Adrenal gland (tissue), 5 donors: ENCODE data around the gene ANKRD33B.

Experiments
- POLR2A ChIP-seq, 2 donors: fragments of 450-650 bp; IDR thresholded peaks; one replicate each; pipeline ENCODE4 v1.6.1; 2017; ENCODE audit warnings: antibody characterized with exemption in 2 of 2, mild to moderate bottlenecking in 2 of 2, moderate library complexity in 1 of 2
- TF ChIP-seq, protein P1 (sequence below), 6 experiments: fragments of 450-650 bp in 4 of 6; fragments of 200-600 bp in 2 of 6; sonication (generic) in 1 of 6; IDR thresholded peaks; 1 replicate in 5 of 6; 2 replicates in 1 of 6; pipeline versions ENCODE4 v1.5.1 to v1.8.0; 2016 to 2021; ENCODE audit warnings: antibody characterized with exemption in 6 of 6, mild to moderate bottlenecking in 2 of 6, moderate library complexity in 1 of 6
- donor health status: DM: no; HTN: no; CAD: no.

DNA sequence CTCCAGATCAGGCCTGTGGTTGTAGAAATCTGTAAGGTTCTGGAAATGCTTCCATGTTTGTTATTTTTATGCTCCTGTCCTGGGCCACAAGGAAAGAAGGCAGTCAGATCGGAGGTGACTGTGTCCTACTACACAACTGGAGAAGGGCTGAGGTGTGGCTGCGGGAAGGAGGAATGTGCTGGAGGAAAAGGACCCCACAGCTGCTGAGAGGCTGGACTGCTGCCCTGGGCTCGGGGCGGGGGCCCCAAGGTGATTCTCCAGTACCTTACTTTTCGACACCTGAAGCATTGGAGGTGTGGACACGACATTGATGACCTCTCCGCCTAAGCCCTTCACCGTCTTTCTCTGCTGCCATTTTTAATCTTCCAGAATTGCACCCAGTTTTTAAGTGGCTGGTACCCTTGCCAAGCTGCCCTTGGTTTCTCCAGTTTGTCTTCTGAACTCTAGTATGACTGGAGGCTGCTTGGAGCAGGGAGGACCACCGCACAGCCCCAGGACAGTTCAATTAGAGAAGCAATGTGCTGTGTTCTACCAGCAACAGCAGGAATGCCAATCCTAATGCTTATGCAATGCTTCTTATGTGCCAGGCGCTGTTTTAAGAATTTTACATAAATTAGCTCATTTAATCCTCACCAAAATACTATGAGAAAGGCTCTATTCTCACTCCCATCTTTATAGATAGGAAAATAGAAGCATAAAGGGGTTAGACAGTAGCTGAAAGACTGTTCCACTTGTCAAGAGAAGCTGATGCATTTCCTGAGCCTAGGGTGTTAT, 13.5 kb upstream of the ANKRD33B start:
- TF ChIP-seq, protein P1, sequence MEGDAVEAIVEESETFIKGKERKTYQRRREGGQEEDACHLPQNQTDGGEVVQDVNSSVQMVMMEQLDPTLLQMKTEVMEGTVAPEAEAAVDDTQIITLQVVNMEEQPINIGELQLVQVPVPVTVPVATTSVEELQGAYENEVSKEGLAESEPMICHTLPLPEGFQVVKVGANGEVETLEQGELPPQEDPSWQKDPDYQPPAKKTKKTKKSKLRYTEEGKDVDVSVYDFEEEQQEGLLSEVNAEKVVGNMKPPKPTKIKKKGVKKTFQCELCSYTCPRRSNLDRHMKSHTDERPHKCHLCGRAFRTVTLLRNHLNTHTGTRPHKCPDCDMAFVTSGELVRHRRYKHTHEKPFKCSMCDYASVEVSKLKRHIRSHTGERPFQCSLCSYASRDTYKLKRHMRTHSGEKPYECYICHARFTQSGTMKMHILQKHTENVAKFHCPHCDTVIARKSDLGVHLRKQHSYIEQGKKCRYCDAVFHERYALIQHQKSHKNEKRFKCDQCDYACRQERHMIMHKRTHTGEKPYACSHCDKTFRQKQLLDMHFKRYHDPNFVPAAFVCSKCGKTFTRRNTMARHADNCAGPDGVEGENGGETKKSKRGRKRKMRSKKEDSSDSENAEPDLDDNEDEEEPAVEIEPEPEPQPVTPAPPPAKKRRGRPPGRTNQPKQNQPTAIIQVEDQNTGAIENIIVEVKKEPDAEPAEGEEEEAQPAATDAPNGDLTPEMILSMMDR (IDR thresholded peaks at IDR 0.05), result no peak
- no peak for TF ChIP-seq POLR2A (IDR thresholded peaks at IDR 0.05)
